ENCODE results near the gene SCRN2.

The SCRN2 gene

DNA sequence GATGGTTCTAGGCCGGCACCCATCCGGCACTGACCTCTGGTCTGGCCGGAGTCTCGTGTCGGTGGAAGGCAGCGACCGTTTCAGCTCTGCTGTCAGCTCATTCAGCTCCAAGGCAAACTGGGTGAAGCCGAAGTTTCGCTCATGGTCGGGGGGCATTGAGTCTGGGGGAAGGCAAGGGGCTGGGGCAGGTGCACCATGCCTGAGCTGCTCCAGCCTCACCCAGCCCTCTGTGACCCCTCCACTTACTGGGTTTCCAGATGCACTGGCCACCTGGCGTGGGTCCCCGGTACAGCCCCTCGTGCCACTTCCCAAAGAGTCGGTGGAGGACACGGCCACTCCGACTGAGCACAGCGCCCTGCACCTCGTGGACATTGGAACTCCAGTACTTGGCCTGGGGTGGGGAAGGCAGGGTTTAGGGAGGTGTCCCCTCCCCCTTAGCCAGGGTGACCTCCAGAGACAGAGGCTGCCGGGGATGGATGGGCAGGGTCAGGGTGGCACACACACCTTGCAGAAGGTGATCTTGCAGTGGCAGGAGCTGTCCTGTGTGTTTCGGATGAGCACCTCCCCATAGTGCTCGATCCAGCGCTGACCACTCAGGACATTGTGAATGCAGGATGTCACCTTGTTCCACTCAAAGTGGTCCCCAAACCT lies 32.1 kb downstream of the SCRN2 start:
- H3K4me3 ChIP-seq (ENCODE audit: low read depth, low read length), result no peak overlapping the region
- TF ChIP-seq, protein P1, sequence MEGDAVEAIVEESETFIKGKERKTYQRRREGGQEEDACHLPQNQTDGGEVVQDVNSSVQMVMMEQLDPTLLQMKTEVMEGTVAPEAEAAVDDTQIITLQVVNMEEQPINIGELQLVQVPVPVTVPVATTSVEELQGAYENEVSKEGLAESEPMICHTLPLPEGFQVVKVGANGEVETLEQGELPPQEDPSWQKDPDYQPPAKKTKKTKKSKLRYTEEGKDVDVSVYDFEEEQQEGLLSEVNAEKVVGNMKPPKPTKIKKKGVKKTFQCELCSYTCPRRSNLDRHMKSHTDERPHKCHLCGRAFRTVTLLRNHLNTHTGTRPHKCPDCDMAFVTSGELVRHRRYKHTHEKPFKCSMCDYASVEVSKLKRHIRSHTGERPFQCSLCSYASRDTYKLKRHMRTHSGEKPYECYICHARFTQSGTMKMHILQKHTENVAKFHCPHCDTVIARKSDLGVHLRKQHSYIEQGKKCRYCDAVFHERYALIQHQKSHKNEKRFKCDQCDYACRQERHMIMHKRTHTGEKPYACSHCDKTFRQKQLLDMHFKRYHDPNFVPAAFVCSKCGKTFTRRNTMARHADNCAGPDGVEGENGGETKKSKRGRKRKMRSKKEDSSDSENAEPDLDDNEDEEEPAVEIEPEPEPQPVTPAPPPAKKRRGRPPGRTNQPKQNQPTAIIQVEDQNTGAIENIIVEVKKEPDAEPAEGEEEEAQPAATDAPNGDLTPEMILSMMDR (IDR thresholded peaks at IDR 0.05; ENCODE audit: low read depth, low read length), result no peak

DNA sequence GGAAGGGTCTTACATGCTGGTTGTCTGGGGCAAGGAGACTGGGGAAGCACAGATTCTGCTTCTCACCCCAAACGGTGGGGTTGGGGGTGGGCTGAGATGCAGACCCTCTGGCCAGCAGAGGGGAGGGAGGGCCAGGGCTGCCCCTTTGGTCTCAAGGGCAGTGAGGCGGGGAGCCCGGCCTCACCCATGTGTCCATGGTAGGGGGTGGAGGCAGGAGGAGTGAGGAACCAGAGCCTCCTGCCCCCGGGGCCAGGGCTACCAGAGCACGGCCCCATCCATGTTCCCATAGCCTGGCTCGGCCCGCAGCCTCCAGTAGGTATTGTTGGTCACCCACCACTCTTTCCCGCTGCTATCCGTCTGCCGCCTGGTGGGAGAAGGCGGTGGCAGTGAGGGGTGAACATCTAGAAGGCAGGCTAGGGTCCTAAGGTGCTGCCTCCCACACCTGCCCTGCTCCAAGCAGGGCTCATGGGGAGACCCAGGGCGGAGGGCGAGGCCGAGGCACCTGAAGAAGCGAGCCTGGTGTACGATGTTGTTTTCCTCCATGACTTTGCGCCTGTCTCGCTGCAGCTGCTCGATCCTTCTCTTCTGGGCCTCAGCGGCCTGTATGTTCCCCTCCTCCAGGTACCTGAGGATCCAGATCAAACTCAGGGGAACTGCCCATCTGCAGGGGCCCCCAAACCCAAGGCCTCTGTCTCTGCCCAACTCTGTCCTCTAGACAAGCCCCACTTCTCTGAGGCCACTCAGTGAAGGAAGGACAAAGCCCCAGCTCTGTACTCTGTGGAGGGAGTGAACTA lies 32.8 kb downstream of the SCRN2 start:
- TF ChIP-seq, protein P1 (IDR thresholded peaks at IDR 0.05; ENCODE audit: low read depth, low read length), result no peak
- H3K4me3 ChIP-seq (ENCODE audit: low read depth, low read length), result no peak overlapping the region

DNA sequence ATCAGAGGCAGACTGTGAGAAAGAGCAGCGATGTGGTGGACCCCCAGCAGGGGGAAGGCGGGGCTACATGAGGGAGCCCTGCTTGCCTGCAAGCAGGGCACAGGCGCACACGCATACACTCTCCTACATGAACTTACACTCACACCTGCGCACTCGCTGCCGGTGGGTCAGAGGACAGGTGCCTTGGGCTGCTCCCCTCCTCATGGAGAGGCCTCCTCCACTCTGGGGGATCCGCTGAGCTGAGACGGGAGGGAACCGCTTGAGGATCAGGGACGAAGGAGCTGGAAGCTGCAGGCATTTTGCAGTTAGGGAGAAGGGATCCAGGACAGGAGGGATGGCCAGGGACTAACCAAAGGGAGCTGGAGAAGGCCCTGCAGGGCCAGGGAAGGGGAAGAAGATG lies 33.7 kb downstream of the SCRN2 start:
- TF ChIP-seq, protein P1 (IDR thresholded peaks at IDR 0.05; ENCODE audit: low read depth, low read length), result no peak
- H3K4me3 ChIP-seq (ENCODE audit: low read depth, low read length), result no peak overlapping the region

DNA sequence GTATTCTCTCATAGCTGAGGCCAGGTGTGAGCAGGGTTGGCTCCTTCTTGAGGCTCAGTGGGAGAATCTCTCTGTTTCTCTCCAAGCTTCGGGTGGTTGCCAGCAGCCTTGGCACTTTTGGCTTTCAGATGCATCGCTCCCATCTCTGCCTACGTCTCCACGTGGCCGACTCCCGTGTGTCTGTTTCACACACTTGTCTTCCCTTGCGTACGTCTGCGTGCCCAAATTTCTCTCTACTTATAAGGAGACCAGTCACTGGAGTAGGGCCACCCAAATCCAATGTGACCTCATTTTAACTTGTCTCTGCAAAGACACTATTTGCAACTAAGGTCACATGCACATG lies 34.2 kb downstream of the SCRN2 start:
- TF ChIP-seq, protein P1 (IDR thresholded peaks at IDR 0.05; ENCODE audit: low read depth, low read length), result no peak

DNA sequence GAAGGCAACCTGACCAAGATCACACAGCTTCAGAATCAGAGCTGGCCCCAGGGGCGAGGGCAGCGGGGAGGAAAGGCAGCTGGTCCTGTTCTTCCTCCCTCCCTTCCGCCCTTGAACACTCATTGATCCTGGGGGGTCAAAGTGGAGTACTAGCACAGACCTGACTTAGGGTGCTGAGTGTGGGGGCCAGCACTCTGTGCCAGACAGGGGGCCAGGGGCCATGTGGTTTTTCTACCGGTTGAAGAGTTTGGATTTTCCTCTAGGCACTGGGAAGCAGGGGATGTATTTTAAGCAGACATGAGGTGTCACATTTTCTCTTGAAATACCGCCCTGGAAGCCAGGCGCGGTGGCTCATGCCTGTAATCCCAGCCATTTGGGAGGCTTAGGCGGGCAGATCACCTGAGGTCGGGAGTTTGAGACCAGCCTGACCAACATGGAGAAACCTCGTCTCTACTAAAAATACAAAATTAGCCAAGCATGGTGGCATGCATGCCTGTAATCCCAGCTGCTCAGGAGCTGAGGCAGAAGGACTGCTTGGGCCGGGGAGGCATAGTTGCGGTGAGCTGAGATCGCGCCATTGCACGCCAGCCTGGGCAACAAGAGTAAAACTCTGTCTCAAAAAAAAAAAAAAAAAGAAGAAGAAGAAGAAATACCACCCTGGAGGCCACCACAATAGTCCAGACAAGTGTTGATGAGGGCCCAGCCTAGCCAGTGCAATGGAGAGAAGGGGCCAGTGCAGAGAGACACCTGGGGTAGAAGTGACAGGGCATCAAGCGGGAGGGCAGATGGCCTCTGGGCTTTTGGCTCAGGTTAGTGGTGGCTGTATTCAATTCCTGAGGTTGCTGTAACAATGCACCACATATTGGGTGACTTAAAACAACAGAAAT lies 34.8 kb downstream of the SCRN2 start:
- TF ChIP-seq, protein P1 (IDR thresholded peaks at IDR 0.05; ENCODE audit: low read depth, low read length), result no peak
- H3K4me3 ChIP-seq (ENCODE audit: low read depth, low read length), result no peak overlapping the region

More for the DNA sequence above, 34.2 kb downstream of the SCRN2 start:
- H3K4me3 ChIP-seq (ENCODE audit: low read depth, low read length), result no peak overlapping the region

DNA sequence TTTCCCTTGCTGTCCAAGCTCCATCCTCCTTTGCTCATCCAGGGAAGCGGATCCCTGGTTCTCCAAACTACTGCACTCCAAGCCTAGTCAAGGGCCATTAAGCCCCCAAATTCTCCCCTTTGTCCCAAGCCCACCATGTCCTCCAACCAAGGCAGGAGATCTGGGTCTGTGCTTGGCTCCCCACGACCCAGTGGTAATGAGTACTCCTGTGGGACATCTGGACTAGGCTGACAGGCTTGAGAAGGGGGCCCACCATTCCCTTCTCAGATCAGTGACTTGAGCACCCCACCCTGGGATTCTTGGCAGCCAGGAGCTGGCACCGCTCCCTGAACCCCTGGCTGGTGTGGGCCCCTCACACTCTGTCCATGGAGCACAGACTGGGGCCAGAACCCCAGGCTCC lies 36.6 kb downstream of the SCRN2 start:
- no peak overlapping the region for H3K4me3 ChIP-seq (ENCODE audit: low read depth, low read length)
- TF ChIP-seq, protein P1 (IDR thresholded peaks at IDR 0.05; ENCODE audit: low read depth, low read length), result no peak

Measured in WI38 (cell line).